ENCODE results near the gene CACNA2D3.

- no peak for TF ChIP-seq TAF1 (IDR thresholded peaks at IDR 0.05; ENCODE audit: borderline replicate concordance, insufficient read depth, low read length)
- TF ChIP-seq POLR2AphosphoS5 (IDR thresholded peaks at IDR 0.05; ENCODE audit: low read depth, low read length), result no peak
- no peak for TF ChIP-seq SIN3A (IDR thresholded peaks at IDR 0.05; ENCODE audit: borderline replicate concordance, insufficient read depth, low read length)
- no peak for TF ChIP-seq REST (IDR thresholded peaks at IDR 0.05; ENCODE audit: insufficient read depth in 1 of 2, low read depth in 2 of 2, low read length in 2 of 2)
These were observed 389.5 kb downstream of the CACNA2D3 start for GRCh38 chr3:54511766-54512365.
